T-helper 2 cell treated with Interferon-gamma antibody and Interleukin-4, amounts not matched to agents 5 μg/mL and 100 μg/mL, for 36 hours (primary cell): ENCODE measurements around the gene KRTAP4-8.
"Not testable (repeated sequence)": the region's sequence is repeated elsewhere in the genome, so short reads cannot be mapped to it uniquely, and the experiment has no call there.

ENCODE experiments used
- DNase-seq: peaks from one replicate; pipeline ENCODE4 v3.0.0; 2021; ENCODE audit warnings: low spot score
- H3K27ac Mint-ChIP-seq: one replicate; pipeline ENCODE4 v1.8.0; 2021; ENCODE audit warnings: mild to moderate bottlenecking, mixed read lengths
- H3K27me3 Mint-ChIP-seq: one replicate; pipeline ENCODE4 v1.8.0; 2021; ENCODE audit warnings: low read depth, mixed read lengths
- H3K36me3 Mint-ChIP-seq: one replicate; pipeline ENCODE4 v1.8.0; 2021; ENCODE audit warnings: low read depth, mixed read lengths
- H3K4me1 Mint-ChIP-seq: one replicate; pipeline ENCODE4 v1.8.0; 2021; ENCODE audit warnings: low read depth, mixed read lengths
- H3K4me3 Mint-ChIP-seq: one replicate; pipeline ENCODE4 v1.8.0; 2022; ENCODE audit warnings: mild to moderate bottlenecking, moderate library complexity, mixed read lengths
- H3K9me3 Mint-ChIP-seq: one replicate; pipeline ENCODE4 v1.8.0; 2021; ENCODE audit warnings: mixed read lengths

The KRTAP4-8 gene

DNA sequence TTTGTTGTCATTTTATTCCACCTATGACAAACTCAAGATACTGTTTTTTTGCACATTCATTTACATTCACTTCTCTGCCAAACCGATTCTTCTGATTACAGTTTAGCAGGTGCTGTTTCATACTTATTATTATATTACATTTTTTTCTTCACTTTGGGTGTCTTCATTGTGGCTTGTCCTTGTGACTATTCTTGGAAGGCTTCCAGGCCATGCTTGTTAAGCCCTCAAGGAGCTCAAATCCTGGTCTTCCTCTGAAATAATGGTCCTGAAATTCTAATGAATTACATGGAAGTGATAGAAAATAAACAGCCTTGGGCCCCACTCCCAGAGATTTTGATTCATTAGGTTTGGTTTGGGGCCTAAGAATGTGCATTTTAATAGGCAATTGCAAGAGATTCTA lies 33.6 kb downstream of the KRTAP4-8 start:
- no peaks in the 10 kb centered on the region for H3K36me3 Mint-ChIP-seq
- H3K27ac Mint-ChIP-seq: no peak overlapping the region

GRCh38 chr17:41063449-41063848 lies 34.5 kb downstream of the KRTAP4-8 start:
- Mint-ChIP-seq H3K4me3 (no peak overlapping the region), H3K36me3 (no peaks in the 10 kb centered on the region), H3K27me3 (peaks cover 26% of the 10 kb centered on the region), H3K9me3 (no peaks in the 10 kb centered on the region), H3K27ac (no peak overlapping the region), H3K4me1 (no peaks in the 10 kb centered on the region)
- no peak for DNase-seq

More for the DNA sequence above, 33.6 kb downstream of the KRTAP4-8 start:
- H3K27me3 Mint-ChIP-seq: peaks cover 19% of the 10 kb centered on the region
- H3K9me3 Mint-ChIP-seq: no peaks in the 10 kb centered on the region
- H3K4me1 Mint-ChIP-seq: no peaks in the 10 kb centered on the region
- no peak for DNase-seq
- no peak overlapping the region for H3K4me3 Mint-ChIP-seq

DNA sequence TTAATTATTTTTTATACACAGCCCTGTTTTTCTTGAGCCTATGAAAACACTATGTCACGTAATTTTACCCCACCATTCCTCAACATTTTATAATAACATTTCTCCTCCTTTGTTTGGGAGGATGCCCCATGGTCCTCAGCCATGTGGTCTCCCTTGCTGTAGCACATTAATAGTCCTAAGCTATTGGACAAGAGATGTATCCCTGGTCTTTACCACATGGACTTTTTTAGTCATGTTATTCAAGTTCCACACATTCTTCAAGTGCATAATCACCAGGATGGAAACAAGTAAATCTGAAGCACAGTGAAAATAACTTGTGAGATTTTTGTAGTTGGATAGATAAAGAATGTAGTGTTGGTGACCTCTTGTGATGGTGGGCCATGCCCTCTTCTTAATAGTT lies 36.0 kb downstream of the KRTAP4-8 start:
- Mint-ChIP-seq H3K9me3 (peaks cover 6% of the 10 kb centered on the region), H3K27ac (no peak overlapping the region), H3K36me3 (no peaks in the 10 kb centered on the region), H3K4me3 (no peak overlapping the region), H3K4me1 (no peaks in the 10 kb centered on the region), H3K27me3 (peaks cover 29% of the 10 kb centered on the region)
- no peak for DNase-seq

GRCh38 chr17:41060052-41060604 lies 37.8 kb downstream of the KRTAP4-8 start, which contains the start of gene KRTAP2-3:
TSS of gene KRTAP2-3 (minus strand) at chr17:41060114. CDS start at chr17:41060050, 64 bp downstream.
- no peaks in the 10 kb centered on the region for H3K36me3 Mint-ChIP-seq
- DNase-seq: no peak
- no peak within 1 kb of the TSS for H3K27ac Mint-ChIP-seq
- no peak within 1 kb of the TSS for H3K4me3 Mint-ChIP-seq
- no peaks in the 10 kb centered on the region for H3K4me1 Mint-ChIP-seq
- H3K9me3 Mint-ChIP-seq: peaks cover 6% of the 10 kb centered on the region
- H3K27me3 Mint-ChIP-seq: peaks cover 29% of the 10 kb centered on the region

DNA sequence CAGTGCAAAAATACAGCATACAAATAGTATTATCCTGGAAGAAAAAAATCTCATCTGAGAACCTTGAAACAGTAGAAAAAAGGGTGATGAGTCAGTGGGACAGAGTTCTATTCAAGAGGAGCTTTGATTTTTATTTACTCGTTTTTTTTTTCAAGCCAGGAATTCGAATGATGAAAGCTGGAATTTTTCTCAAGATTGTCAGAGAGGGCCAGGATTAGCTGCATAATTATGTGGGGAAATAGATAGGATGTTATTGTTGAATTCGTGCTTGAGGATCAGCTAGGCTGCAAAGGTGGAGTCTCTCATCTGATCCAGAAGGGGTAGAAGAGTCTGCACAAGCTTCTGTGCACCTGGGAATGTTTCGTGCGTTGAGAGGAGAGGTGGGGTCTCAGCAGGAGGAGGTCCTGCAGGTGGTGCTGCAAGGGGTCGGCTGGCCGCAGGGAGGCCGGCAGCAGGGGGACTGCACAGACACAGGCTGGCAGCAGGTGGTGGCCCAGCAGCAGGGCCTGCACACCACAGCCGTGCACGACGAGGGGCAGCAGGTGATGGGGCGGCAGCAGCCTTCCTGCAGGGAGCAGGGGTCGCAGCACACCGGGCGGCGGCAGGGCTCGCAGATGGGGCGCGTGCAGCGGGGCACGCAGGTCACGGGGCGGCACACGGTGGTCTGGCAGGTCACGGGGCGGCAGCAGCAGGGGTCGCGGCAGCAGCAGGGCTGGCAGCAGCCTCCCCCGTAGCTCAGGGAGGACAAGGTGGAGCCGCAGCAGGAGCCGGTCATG lies 38.5 kb downstream of the KRTAP4-8 start:
- not testable (repeated sequence) for H3K4me3 Mint-ChIP-seq, H3K36me3 Mint-ChIP-seq, H3K27ac Mint-ChIP-seq, DNase-seq, H3K9me3 Mint-ChIP-seq, H3K4me1 Mint-ChIP-seq
- H3K27me3 Mint-ChIP-seq: peaks cover 29% of the 10 kb centered on the region

DNA sequence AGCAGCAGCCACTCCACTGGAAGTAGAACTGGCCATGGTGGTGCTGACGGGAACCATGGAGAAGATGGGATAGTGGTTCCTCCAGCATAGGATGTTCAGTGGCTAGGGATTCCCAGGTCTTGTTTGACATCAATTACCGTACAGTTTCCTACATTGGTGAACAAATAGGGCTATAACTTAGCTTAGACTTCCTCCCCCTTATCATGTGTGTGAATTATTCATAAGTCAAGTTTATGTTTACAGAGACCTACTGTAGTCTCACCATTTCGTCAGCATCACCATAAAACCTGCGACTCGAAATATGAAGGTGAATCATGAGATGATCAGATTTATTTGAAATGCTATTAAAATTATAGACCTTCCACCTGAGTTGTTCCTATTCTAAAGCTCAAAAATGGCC lies 39.2 kb downstream of the KRTAP4-8 start:
- Mint-ChIP-seq H3K27me3 (peaks cover 30% of the 10 kb centered on the region), H3K36me3 (no peaks in the 10 kb centered on the region), H3K9me3 (peaks cover 6% of the 10 kb centered on the region), H3K4me1 (no peaks in the 10 kb centered on the region), H3K4me3 (no peak overlapping the region), H3K27ac (no peak overlapping the region)
- no peak for DNase-seq

DNA sequence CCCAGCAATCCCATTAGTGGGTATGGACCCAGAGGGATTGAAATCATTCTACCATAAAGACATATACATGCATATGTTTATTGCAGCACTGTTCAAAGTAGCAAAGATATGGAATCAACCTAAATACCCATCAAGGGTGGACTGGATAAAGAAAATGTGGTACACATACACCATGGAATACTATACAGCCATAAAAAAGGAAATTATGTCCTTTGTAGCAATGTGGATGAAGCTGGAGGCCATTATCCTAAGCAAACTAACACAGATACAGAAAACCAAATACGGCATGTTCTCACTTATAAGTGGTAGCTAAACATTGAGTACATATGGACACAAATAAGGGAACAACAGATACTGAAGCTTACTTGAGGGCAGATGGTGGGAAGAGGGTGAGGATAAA lies 40.4 kb downstream of the KRTAP4-8 start:
- Mint-ChIP-seq H3K4me3 (no peak overlapping the region), H3K36me3 (no peaks in the 10 kb centered on the region), H3K4me1 (no peaks in the 10 kb centered on the region), H3K27ac (no peak overlapping the region), H3K9me3 (peaks cover 6% of the 10 kb centered on the region), H3K27me3 (peaks cover 33% of the 10 kb centered on the region)
- no peak for DNase-seq

DNA sequence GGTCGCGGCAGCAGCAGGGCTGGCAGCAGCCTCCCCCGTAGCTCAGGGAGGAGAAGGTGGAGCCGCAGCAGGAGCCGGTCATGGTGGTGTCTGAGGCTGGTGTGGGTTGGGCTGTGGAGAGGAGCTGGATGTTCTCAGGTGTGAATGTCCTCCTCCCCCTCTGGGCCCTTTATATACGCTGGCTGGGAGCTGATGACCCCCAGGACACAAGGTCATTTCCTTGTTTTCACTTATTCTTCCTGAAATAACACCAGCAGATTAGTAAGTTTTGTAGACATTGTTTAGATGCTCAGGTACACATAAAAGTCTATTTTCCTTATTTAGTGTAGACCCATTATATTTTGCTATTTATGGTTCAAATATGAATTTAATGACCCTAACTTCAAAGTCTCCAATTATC lies 42.8 kb downstream of the KRTAP4-8 start, which contains the start of gene KRTAP2-2:
Gene KRTAP2-2, minus strand, starts transcription at position 101 of the 400 bp plus-strand sequence. Its CDS starts 19 bp downstream, at position 82.
- not testable (repeated sequence) for H3K4me1 Mint-ChIP-seq, H3K36me3 Mint-ChIP-seq, H3K4me3 Mint-ChIP-seq, H3K27ac Mint-ChIP-seq, DNase-seq, H3K9me3 Mint-ChIP-seq
- peaks cover 22% of the 10 kb centered on the region for H3K27me3 Mint-ChIP-seq

DNA sequence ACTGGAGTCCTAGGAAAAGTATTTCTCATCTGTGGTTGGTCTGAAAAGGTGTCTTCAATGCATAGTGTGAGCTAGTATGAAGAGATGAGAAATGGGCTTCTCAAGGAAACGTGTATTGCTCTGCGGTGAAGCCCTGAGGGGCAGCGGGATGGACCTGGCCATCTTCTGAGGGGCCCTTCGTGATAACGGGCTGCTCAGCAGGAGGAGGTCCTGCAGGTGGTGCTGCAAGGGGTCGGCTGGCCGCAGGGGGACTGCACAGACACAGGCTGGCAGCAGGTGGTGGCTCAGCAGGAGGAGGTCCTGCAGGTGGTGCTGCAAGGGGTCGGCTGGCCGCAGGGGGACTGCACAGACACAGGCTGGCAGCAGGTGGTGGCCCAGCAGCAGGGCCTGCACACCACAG lies 43.4 kb downstream of the KRTAP4-8 start:
- not testable (repeated sequence) for H3K36me3 Mint-ChIP-seq, H3K4me3 Mint-ChIP-seq, H3K9me3 Mint-ChIP-seq, H3K4me1 Mint-ChIP-seq, H3K27ac Mint-ChIP-seq, DNase-seq
- H3K27me3 Mint-ChIP-seq: peaks cover 21% of the 10 kb centered on the region

DNA sequence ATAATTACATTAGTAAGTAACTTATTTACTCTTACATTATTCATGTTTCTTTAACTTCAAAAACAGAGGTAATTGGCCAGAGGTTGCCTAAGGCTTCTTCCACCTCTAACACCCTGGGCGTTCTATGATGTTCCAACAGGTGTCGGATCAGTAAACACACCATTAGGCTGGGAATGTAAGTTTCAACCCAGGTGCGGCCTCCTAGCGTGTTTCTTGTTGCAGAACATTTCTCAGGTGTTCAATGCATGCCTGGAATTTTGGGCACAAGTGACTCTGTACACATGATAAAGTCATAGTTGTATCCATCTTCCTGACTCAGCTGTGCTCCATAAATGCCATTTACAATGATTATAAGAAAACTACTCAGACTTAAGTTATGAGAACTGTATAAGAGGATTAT lies 43.9 kb downstream of the KRTAP4-8 start:
- Mint-ChIP-seq H3K27ac (no peak overlapping the region), H3K27me3 (peaks cover 16% of the 10 kb centered on the region), H3K4me3 (no peak overlapping the region), H3K36me3 (no peaks in the 10 kb centered on the region), H3K9me3 (peaks cover 6% of the 10 kb centered on the region), H3K4me1 (no peaks in the 10 kb centered on the region)
- DNase-seq: no peak

- H3K9me3 Mint-ChIP-seq: peaks cover 4% of the 10 kb centered on the region
- no peak overlapping the region for H3K4me3 Mint-ChIP-seq
- H3K36me3 Mint-ChIP-seq: no peaks in the 10 kb centered on the region
- H3K4me1 Mint-ChIP-seq: no peaks in the 10 kb centered on the region
- DNase-seq: no peak
- peaks cover 9% of the 10 kb centered on the region for H3K27me3 Mint-ChIP-seq
- no peak overlapping the region for H3K27ac Mint-ChIP-seq
Observed at GRCh38 chr17:41052566-41052965, 45.4 kb downstream of the KRTAP4-8 start.

GRCh38 chr17:41049110-41049509 lies 48.8 kb downstream of the KRTAP4-8 start:
- no peaks in the 10 kb centered on the region for H3K36me3 Mint-ChIP-seq
- no peaks in the 10 kb centered on the region for H3K4me1 Mint-ChIP-seq
- H3K27me3 Mint-ChIP-seq: peaks cover 9% of the 10 kb centered on the region
- H3K4me3 Mint-ChIP-seq: no peak overlapping the region
- no peaks in the 10 kb centered on the region for H3K9me3 Mint-ChIP-seq
- no peak overlapping the region for H3K27ac Mint-ChIP-seq
- DNase-seq: no peak

- no peak for DNase-seq
- Mint-ChIP-seq H3K9me3 (peaks cover 3% of the 10 kb centered on the region), H3K36me3 (no peaks in the 10 kb centered on the region), H3K4me1 (no peaks in the 10 kb centered on the region), H3K4me3 (no peak overlapping the region), H3K27ac (no peak overlapping the region), H3K27me3 (peaks cover 12% of the 10 kb centered on the region)
Observed at GRCh38 chr17:41048441-41048840, 49.5 kb downstream of the KRTAP4-8 start.
